Choroid plexus epithelial cell (primary cell): ENCODE results near the gene LDLRAD1.

Experiments used
- DNase-seq: peaks from one replicate; pipeline ENCODE4 v3.0.0-alpha.2; 2010; ENCODE audit warnings: low read depth
- H3K4me3 ChIP-seq: 2 replicates; pipeline ENCODE4 v1.5.1; 2011; ENCODE audit warnings: low read depth, mild to moderate bottlenecking, control low read depth, low read length, moderate library complexity
- TF ChIP-seq, protein P1 (sequence below): conservative IDR thresholded peaks from 2 replicates; pipeline ENCODE4 v1.5.1; 2011; ENCODE audit warnings: low read depth, mild to moderate bottlenecking, control low read depth, inconsistent platforms, low read length, moderate library complexity

LDLRAD1 gene

DNA sequence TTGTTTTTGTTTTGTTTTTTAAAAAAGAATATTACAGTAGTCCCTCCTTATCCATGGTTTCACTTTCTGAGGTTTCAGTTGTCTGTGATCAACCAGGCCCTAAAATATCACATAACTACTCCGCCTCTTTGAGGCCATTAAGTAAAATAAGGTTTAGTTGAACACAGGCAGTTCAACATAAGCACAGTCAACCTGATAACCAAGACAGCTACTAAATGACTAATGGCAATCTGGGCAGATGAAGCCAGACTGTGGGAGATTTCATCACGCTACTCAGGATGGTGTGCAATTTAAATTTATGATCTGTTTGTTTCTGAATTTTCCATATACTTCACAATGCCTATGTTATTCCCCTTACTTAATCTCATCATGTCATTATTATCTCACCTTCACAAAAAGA lies 30.1 kb downstream of the LDLRAD1 start:
- no peak overlapping the region for H3K4me3 ChIP-seq
- TF ChIP-seq, protein P1, sequence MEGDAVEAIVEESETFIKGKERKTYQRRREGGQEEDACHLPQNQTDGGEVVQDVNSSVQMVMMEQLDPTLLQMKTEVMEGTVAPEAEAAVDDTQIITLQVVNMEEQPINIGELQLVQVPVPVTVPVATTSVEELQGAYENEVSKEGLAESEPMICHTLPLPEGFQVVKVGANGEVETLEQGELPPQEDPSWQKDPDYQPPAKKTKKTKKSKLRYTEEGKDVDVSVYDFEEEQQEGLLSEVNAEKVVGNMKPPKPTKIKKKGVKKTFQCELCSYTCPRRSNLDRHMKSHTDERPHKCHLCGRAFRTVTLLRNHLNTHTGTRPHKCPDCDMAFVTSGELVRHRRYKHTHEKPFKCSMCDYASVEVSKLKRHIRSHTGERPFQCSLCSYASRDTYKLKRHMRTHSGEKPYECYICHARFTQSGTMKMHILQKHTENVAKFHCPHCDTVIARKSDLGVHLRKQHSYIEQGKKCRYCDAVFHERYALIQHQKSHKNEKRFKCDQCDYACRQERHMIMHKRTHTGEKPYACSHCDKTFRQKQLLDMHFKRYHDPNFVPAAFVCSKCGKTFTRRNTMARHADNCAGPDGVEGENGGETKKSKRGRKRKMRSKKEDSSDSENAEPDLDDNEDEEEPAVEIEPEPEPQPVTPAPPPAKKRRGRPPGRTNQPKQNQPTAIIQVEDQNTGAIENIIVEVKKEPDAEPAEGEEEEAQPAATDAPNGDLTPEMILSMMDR = no peak
- DNase-seq = peak; percentile 40

- no peak for DNase-seq
Observed at GRCh38 chr1:53986458-53986857, 31.5 kb downstream of the LDLRAD1 start.

GRCh38 chr1:53984726-53985125 lies 33.3 kb downstream of the LDLRAD1 start:
- TF ChIP-seq, protein P1 = no peak
- H3K4me3 ChIP-seq = no peak overlapping the region
- DNase-seq = no peak

More at GRCh38 chr1:53986458-53986857, 31.5 kb downstream of the LDLRAD1 start:
- TF ChIP-seq, protein P1 = no peak
- no peak overlapping the region for H3K4me3 ChIP-seq

GRCh38 chr1:53982763-53983104 lies 35.3 kb downstream of the LDLRAD1 start:
- no peak for DNase-seq
- TF ChIP-seq, protein P1 = no peak
- H3K4me3 ChIP-seq = peak overlapping the region; percentile 51

GRCh38 chr1:53982034-53982762 lies 35.8 kb downstream of the LDLRAD1 start:
- TF ChIP-seq, protein P1 = no peak
- H3K4me3 ChIP-seq = peak overlapping the region; percentile 51
- peak; percentile 45 for DNase-seq

DNA sequence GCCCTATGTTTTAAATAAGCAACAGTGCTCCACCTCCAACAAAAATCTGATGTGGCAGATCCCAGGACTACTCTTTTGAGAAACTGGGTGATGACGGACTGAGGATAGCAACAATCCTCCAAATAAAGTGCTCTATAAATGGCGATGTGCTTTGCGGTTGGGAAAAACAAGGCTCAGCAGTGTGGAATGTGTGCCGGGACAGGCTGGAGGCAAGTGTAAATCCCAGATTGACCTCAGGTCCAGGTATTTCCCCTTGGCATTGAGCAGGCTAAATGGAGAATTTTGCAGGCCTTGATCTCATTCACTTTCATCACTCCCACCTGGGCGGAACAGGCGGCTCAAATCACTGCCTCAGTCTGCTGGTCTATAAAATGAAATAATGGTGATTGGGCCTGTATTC lies 36.8 kb downstream of the LDLRAD1 start:
- H3K4me3 ChIP-seq = no peak overlapping the region
- DNase-seq = no peak
- TF ChIP-seq, protein P1 = no peak
